ENCODE data around the gene DIP2B. TPM values are rescaled to one million over a fixed set of nuclear protein-coding genes. Genes with fewer than 3 reads are reported as not detected.
"Not testable (repeated sequence)": the region's sequence is repeated elsewhere in the genome, so short reads cannot be mapped to it uniquely, and the experiment has no call there.

Gene DIP2B
- total RNA-seq, 1 donor: 32.6 TPM

DNA sequence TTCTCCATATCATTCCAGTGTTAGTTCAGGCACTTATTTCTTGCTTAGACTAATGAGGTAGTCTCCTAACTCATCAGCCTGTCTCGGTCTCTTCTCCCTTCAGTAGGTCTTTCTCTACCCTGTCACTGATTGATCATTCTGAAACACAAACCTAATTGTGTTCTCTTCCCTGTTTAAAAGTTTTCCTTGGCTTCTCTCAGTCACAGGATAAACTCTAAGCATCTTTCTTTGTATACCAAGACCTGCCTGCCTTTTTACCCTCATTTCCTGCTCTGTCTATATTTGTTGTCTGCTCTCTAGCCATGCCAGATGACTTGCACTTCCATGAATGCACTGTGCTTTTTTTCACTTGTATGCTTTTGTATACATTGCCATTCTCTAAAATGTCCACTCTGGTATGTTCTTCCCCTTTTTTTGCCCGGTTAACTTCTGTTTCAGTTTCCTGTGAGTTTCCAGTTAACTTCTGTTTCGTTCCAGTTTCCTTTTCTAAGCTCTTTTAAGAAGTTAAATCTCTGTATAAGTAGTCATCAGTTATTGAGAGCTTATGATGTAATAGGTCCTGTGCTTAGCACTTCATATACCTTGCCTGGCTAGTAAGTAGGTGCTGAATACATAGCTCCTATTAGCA, 12.8 kb downstream of the DIP2B start:
- DNase-seq (ENCODE audit: low read depth in 2 of 3, low spot score in 2 of 3): peak in 2 of 3 donors; percentile 82 to 94

DNA sequence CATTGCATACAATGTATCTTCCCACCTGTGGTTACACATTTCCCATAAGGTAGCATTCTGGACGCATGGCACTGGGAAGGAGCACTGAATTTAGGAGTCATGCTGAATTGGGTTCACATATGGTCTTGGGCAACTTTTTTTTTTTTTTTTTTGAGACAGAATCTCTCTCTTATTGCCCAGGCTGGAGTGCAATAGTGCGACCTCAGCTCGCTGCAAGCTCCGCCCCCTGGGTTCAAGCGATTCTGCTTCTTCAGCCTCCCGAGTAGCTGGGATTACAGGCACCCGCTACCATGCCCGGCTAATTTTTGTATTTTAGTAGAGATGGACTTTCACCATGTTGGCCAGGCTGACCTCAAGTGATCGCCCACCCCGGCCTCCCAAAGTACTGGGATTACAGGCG, 13.3 kb downstream of the DIP2B start:
- DNase-seq (ENCODE audit: low read depth in 2 of 3, low spot score in 2 of 3): no peak

DNA sequence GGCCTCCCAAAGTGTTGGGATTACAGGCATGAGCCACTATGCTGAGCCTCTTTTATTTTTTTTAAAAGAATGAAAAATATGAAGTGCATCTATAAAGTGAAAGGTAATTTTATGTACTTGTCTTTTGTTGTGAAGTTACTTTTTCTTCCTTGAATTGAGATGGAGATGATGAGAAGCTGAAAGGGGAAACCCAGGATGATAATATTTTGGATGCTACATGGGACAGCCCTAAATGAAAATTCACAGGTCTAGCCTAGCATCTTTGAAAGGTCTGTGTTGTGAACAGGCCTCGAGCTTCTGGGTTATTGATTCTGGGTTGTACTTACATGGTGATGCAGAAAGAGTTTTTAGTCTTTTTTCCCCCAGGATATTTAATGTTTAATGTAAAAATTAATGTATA, 14.6 kb downstream of the DIP2B start:
- no peak for DNase-seq (ENCODE audit: low read depth in 2 of 3, low spot score in 2 of 3)

DNA sequence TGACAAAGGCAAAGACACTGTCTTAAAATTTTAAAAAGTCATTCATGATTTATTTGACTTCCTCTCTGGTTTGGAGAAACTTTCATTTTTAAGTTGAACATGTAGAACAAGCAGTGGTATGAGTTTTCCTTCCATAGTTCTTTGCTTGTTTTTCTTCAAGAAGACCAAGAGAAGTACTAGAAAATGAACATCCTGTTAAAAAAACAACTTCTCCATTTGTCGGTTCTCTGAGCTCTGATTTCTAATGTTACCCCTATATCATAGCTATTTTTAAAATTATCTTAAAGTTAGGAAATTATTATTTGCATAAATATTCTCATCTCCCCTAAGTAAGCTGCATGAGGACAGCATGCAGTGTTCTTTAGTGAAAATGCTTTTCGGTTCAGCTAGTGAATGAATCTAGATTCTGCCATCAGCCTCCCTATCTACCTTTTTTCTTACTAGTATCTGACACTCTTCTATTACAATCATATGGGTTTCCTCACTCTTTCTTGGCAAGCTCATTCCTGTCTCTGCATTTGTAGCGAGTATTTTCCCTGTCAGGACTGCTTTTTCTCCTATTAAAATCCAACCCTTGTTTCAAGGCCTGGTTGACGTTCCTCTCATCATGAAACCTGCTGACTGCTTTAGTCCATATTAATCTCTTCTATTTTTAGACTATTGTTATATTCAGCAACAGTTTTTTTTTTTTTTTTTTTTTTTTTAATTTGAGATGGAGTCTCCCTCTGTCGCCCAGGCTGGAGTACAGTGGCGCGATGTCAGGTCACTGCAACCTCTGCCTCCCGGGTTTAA, 15.8 kb downstream of the DIP2B start:
- DNase-seq (ENCODE audit: low read depth in 2 of 3, low spot score in 2 of 3): peak in 1 of 3 donors; percentile 70

DNA sequence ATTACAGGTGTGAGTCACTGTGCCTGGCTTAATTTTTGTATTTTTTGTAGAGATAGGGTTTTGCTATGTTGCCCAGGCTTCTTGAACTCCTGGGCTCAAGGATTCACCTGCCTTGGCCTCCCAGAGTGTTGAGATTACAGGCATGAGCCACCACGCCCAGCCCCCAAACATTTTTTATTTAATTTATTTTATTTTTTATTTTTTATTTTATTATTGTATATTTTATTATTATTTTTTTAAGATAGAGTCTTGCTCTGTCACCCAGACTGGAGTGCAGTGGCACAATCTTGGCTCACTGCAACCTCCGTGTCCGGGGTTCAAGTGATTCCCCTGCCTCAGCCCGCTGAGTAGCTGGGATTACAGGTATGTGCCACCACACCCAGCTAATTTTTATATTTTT, 17.0 kb downstream of the DIP2B start:
- not testable (repeated sequence) for DNase-seq (ENCODE audit: low read depth in 2 of 3, low spot score in 2 of 3)

DNA sequence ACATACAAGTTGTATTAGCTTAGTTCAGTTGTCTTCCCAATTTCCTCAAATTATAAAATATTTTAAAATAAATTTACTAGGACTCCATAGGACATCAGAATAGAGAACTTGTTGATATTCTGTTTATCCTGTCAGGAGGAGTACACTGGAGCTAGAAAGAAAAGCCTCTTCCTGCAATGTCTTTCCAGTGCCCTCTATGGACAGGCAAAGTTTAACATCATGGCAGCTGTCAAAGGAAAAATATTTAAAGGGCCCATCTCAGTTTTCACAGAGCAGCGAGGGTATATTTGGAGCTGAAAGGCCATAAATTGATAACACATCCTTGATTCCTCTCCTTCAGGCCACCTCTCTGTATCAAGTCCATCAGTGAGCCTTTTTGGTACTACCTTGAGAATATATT, 19.0 kb downstream of the DIP2B start:
- no peak for DNase-seq (ENCODE audit: low read depth in 2 of 3, low spot score in 2 of 3)

DNA sequence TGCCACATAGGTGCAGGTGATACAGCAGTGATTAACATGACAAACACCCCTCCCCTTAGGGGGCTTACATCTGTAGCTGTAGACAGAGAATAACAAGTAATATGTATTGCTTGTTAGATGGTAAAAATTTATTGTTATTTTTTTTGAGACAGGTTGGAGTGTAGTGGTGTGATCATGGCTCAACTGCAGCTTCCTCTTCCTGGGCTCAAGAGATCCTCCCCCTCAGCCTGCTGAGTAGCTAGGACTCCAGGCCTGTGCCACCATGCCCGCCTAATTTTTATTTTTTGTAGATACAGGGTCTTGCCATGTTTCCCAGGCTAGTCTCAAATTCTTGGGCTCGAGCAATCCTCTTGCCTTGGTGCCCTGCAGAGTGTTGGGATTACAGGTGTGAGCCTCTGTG, 19.8 kb downstream of the DIP2B start:
- no peak for DNase-seq (ENCODE audit: low read depth in 2 of 3, low spot score in 2 of 3)

DNA sequence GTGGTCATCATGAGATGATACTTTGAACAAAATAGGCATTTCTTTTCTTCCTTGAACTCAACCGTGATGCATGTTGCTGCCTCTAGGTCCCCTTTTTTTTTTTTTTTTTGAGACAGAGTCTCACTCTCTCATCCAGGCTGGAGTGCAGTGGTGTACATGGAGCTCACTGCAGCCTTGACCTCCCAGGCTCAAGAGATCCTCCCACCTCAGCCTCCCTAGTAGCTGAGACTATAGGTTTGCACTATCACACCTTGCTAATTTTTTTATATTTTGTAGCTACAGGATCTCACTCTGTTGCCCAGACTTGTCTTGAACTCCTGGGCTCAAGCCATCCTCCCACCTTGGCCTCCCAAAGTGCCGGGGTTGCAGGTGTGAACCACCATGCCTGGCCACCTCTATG, 20.6 kb downstream of the DIP2B start:
- DNase-seq (ENCODE audit: low read depth in 2 of 3, low spot score in 2 of 3): no peak

DNA sequence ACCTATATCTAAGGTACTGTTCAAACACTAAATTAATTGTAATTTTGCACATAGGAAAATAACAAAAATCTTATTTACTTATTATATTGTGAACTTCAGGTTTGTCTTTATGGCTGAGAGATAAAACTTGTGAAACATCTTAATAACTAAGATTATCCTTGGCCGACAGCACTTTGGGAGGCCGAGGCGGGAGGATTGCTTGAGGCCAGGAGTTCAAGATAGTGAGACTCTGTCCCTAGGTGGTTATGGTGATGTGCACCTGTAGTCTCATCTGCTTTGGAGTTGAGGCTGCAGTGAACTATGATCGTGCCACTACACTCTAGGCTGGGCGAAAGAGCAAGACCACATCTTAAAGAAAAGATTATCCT, 22.6 kb downstream of the DIP2B start:
- no peak for DNase-seq (ENCODE audit: low read depth in 2 of 3, low spot score in 2 of 3)

DNA sequence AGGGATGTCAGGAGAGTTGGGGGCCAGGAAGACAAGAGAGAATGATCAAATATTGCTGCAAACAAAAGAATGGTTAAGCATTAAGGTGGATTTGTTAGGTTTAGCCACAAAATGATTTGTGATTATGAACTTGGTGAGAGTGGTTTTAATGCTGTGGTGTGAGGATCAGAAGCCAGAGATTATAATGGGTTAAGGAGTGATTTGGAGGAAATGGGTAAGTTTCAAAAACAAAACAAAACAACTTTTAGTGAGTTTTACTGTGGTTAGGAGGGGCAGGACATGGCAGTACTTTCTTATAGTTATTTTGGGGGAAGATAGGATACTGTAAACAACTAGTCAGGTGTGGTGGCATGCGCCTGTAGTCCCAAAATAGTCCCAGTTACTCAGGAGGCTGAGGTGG, 24.0 kb downstream of the DIP2B start:
- no peak for DNase-seq (ENCODE audit: low read depth in 2 of 3, low spot score in 2 of 3)

DNA sequence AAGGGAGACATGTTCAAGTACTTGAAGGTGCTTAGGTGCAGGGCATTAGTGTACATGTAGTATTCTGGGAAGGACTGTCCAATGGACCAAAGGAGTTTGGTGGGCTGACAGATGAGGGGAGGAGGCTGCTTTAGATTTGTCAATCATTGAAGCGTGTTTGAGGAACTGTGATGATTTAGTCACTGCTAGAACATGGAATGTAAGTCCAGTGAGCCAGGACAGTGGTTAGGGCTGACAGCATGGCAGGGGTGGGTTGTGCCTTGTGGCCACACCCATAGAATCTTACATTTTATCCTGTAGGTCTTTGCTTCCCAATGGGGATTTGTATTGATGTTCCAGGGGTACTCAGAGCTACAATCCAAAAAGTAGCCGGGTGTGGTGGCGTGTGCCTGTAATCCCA, 24.6 kb downstream of the DIP2B start:
- DNase-seq (ENCODE audit: low read depth in 2 of 3, low spot score in 2 of 3): no peak

DNA sequence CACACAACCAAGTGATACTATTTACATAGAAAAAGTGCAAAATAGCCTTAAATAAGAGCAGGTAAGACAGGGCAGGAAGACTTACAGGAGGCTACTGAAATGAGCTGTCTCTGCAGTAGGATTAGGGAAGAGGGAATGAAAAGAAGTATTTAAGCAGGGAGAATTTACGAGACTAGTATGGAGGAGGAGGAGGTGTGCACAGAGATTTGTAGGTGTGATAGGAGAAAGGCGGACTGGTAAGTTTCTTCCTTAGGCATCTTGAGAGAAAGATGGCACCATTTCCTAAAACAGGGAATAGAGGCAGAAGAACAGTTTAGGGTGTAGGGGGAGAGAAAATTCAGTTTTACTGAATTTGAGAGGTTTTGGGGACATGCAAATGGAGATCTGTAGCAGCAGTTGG, 25.7 kb downstream of the DIP2B start:
- DNase-seq (ENCODE audit: low read depth in 2 of 3, low spot score in 2 of 3): no peak

DNA sequence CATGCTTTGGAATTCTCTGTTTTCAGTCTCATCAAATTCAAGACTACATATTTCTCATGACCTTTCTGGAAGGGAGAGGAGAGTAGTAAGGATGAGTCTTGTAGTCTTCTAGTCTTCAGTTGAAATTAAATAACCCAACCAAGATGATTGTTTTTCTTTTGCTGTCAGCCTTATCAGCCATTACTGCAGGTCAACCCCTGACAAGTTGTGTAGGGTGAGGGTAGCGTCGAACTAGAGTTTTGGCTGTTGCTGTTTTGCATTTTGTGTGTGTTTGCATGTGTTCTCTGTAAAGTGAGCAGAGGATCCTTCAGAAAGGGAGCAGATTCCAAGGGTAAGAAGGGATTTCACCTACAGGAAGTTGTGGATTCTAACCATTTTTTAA, 28.4 kb downstream of the DIP2B start:
- DNase-seq (ENCODE audit: low read depth in 2 of 3, low spot score in 2 of 3): no peak

DNA sequence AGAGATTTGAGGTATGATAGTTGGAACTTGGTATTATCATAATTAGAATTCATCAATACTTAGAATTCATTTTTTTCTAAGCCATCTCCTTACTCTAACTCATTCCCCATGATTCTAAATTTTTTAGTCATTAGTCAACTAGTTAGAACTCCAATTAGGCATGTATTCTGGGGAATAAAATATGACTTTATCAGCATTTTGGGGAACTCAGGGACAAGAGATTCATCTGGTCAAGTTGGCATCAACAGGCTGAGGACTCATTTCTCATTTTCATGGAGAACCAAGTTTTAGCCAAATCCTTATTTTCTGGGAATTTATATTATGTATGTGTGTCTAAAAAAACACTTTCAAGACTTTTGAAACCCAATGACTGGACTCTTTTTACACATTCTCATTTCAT, 29.2 kb downstream of the DIP2B start:
- DNase-seq (ENCODE audit: low read depth in 2 of 3, low spot score in 2 of 3): no peak

DNA sequence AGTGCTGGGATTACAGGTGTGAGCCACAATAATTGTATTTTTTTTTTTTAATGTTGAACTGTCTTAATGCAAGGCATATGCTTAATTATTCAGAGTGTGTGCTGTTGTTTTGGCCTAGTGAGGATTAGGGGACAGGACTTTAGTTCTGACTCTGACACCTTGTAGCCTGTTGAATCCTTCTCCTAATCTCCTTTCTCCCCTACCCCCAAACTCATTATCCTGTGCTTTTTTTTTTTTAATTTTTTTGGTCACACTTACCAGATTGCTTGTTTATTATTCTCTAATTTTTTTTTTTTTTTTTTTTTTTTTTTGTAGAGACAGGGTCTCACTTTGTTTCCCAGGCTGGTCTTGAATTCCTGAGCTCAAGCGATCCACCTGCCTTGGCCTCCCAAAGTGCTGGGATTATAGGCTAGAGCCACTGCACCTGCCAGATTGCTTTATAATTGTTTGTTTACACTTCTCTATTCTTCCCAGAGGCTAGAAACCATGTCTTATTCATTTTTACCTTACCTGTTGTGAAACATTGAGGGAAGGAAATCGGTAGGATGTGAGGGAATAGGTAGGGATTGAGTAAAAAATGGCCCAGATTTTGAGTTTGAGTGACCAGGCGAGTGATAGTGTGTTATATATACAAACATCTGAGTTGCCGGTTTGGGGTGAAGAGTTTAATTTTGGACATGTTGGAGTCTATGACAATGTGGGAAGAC, 32.2 kb downstream of the DIP2B start:
- DNase-seq (ENCODE audit: low read depth in 2 of 3, low spot score in 2 of 3): no peak

DNA sequence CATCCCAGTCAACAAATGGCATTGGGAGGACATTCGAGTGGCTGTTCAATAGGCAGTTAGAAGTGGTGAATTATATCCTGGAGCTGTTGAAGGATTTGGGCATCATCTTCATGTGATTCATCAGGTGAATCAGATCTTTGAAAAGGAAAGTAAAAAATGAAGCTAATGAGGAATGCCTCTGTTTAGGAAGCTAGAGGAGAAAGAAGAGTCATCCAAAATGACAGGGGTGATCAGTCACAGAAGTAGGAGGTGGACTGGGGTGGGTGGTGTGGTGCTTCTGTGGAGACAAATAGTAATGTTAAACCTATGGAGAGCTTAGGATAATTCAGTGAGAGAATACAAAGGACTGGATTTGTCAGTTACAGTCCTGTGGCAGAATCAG, 32.7 kb downstream of the DIP2B start:
- no peak for DNase-seq (ENCODE audit: low read depth in 2 of 3, low spot score in 2 of 3)

DNA sequence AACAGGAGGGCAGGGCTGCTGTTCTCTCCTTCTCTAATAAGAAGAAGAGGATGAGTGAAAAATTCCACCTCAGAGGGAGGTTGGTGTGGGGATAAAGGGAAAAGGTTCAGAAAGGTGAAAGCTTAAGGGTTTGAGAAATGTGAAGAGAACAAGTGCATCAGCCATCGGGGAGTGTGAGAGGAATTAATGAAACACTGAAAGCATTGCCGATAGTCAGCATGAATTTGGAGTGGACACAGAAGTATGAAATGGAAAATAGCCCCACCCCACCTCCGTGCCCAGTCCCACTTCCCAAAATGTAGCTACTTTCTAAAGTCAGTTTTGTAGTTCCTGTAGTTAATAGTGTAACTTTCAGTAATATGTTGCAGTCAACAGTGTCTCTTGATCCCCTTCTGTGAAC, 33.4 kb downstream of the DIP2B start:
- no peak for DNase-seq (ENCODE audit: low read depth in 2 of 3, low spot score in 2 of 3)

DNA sequence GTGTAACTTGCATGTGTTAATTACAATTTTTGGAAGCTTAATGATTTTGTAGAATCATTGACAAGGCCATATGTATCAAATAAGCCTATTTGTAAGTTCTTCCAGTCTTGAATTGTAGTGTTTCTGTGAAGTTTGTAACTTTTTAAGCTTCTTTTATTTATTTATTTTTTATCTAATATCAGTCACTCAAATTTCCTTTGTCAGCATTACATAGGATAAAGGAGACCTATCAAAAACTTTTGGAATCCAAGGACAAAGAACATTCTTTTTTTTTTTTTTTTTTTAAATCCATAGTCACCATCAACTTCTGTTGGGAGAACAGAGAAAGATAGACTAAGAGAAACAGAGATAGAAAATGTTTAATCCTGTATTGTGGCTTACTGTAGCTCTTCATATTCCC, 36.4 kb downstream of the DIP2B start:
- no peak for DNase-seq (ENCODE audit: low read depth in 2 of 3, low spot score in 2 of 3)

DNA sequence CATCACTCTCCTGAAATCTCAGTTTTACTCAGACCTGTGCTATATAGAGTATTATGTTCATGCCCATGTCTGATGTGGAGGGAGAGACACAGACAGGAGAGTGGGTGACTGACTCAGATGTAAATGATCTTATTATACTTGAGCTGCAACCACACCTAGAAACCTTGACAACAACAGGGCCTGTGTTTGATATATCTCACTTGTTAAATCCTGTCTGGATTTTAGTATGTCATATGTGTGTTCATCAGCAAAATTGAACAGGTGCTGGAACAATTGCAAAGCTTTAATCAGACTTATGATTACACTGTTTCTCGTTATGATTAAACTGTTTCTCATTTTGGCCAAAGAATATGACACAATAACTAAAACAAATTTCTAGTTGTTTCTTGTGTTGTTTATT, 37.7 kb downstream of the DIP2B start:
- no peak for DNase-seq (ENCODE audit: low read depth in 2 of 3, low spot score in 2 of 3)

DNA sequence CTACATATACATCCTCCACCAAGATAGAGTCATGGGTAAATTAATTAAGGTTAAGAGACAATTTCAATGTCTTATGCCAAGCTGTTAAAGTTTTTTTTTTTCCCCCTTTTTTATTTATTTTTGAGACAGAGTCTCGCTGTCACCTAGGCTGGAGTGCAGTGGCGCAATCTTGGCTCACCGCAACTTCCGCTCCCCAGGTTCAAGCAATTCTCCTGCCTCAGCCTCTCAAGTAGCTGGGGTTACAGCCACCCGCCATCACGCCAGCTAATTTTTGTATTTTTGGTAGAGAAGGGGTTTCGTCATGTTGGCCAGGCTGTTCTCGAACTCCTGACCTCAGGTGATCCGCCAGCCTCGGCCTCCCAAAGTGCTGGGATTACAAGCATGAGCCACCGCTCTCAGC, 38.4 kb downstream of the DIP2B start:
- DNase-seq (ENCODE audit: low read depth in 2 of 3, low spot score in 2 of 3): not testable (repeated sequence)

DNA sequence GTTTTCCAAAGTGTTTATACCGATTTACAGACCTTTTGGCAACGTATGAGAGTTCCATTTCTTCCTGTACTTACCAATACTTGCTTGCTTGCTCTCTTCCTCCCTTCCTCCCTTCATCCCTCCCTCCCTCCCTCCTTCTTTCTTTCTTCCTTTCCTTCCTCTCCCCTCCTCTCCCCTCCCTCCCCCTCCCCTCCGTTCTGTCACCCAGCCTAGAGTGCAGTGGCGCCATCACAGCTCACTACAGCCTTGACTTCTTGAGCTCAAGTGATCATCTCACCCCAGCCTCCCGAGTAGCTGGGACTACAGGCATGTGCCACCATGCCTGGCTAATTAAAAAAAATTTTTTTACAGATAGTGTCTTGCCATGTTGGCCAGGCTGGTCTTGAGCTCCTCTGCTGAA, 40.4 kb downstream of the DIP2B start:
- no peak for DNase-seq (ENCODE audit: low read depth in 2 of 3, low spot score in 2 of 3)

DNA sequence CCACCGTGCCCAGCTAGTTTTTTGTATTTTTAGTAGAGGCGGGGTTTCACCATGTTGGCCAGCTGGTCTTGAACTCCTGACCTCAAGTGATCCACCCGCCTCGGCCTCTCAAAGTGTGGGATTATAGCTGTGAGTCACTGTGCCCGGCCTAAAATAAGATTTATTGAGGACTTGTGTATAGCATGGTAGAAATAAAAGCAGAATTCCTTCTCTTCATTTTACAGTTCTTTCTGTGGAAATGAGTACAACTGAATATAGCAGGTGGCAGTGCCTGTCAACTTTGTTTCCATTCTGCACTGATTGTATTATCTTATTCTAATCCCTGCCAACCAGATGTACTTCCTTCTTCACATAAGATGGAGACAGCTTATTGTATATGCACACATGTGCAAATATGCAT, 41.0 kb downstream of the DIP2B start:
- no peak for DNase-seq (ENCODE audit: low read depth in 2 of 3, low spot score in 2 of 3)
